ENCODE results near the gene METTL24.

Gene METTL24

GRCh38 chr6:110326057-110326456, 32.1 kb downstream of the METTL24 start:
- Histone ChIP-seq H3K9me3 (no peaks in the 10 kb centered on the region), H3K27me3 (no peaks in the 10 kb centered on the region), H3K36me3 (no peaks in the 10 kb centered on the region), H3K4me3 (ENCODE audit: low read depth in 1 of 2, low read length in 1 of 2) (no peak overlapping the region), H3K4me1 (ENCODE audit: control insufficient read depth in 1 of 2, insufficient read depth in 1 of 2, low read depth in 1 of 2, low read length in 1 of 2) (no peaks in the 10 kb centered on the region), H3K27ac (no peak overlapping the region)
- TF ChIP-seq, protein P1, sequence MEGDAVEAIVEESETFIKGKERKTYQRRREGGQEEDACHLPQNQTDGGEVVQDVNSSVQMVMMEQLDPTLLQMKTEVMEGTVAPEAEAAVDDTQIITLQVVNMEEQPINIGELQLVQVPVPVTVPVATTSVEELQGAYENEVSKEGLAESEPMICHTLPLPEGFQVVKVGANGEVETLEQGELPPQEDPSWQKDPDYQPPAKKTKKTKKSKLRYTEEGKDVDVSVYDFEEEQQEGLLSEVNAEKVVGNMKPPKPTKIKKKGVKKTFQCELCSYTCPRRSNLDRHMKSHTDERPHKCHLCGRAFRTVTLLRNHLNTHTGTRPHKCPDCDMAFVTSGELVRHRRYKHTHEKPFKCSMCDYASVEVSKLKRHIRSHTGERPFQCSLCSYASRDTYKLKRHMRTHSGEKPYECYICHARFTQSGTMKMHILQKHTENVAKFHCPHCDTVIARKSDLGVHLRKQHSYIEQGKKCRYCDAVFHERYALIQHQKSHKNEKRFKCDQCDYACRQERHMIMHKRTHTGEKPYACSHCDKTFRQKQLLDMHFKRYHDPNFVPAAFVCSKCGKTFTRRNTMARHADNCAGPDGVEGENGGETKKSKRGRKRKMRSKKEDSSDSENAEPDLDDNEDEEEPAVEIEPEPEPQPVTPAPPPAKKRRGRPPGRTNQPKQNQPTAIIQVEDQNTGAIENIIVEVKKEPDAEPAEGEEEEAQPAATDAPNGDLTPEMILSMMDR (IDR thresholded peaks at IDR 0.05): no peak

DNA sequence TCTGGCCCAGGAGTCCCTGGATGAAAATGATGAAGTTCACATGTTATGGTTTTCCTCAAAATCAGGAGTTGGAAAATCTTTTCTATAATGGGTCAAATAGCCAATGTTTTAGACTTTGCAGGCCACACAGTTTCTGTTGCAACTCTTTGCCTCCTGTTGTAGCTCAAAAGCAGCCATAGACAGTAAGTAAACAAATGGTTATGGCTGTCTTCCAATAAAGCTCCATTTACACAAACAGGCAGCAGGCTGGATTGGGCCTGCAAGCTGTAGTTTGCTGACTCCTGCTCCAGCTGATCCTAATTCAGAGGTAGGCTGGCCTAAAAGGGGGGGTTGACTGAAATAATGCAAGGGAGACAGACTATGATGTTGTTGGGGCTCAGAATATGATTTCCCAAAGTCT, 33.0 kb downstream of the METTL24 start:
- Histone ChIP-seq H3K4me3 (ENCODE audit: low read depth in 1 of 2, low read length in 1 of 2) (no peak overlapping the region), H3K27ac (no peak overlapping the region), H3K4me1 (ENCODE audit: control insufficient read depth in 1 of 2, insufficient read depth in 1 of 2, low read depth in 1 of 2, low read length in 1 of 2) (no peaks in the 10 kb centered on the region), H3K36me3 (no peaks in the 10 kb centered on the region), H3K9me3 (no peaks in the 10 kb centered on the region), H3K27me3 (no peaks in the 10 kb centered on the region)
- TF ChIP-seq, protein P1 (IDR thresholded peaks at IDR 0.05): no peak

DNA sequence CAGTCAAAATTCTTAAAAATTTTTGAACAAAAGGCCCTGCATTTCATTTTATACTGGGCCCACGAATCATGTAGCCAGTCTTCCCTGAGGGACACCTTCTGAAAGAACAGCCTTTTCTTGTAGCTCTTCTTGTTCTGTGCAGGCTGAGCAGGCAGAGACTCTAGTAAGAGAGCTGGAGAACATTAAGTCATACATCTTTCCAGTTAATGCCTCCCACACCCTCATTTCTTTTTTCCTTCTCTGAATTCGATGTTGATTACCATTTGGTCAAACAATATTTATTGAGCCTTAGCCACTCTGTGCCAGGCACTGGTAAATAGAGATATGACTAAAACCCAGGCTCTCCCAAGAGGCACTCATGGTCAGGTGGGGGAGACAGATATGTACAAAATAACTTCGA, 33.6 kb downstream of the METTL24 start:
- H3K27me3 ChIP-seq: no peaks in the 10 kb centered on the region
- no peaks in the 10 kb centered on the region for H3K4me1 ChIP-seq (ENCODE audit: control insufficient read depth in 1 of 2, insufficient read depth in 1 of 2, low read depth in 1 of 2, low read length in 1 of 2)
- TF ChIP-seq, protein P1 (IDR thresholded peaks at IDR 0.05): no peak
- no peak overlapping the region for H3K27ac ChIP-seq
- H3K36me3 ChIP-seq: no peaks in the 10 kb centered on the region
- H3K4me3 ChIP-seq (ENCODE audit: low read depth in 1 of 2, low read length in 1 of 2): no peak overlapping the region
- no peaks in the 10 kb centered on the region for H3K9me3 ChIP-seq

DNA sequence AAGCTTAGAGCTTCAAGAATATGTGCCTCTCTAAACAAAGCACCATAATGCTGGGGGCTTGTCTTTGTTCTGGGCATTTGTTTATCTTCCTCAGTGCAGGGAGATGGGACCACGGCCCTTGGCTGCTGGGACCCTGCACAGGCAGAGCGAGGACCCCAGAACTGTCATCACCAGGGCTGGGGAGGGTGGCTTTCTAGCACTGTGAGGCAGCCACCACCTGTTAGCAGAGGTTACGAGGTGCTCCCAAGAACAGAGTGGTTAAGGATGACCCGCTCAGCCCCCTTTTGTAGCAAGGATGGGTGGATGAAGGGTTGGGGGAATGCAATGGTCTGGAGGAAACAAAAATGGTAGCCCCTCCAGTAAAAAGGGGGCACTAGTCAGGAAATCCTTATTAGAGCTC, 34.9 kb downstream of the METTL24 start:
- Histone ChIP-seq H3K4me1 (ENCODE audit: control insufficient read depth in 1 of 2, insufficient read depth in 1 of 2, low read depth in 1 of 2, low read length in 1 of 2) (no peaks in the 10 kb centered on the region), H3K4me3 (ENCODE audit: low read depth in 1 of 2, low read length in 1 of 2) (no peak overlapping the region), H3K9me3 (no peaks in the 10 kb centered on the region), H3K36me3 (no peaks in the 10 kb centered on the region), H3K27me3 (no peaks in the 10 kb centered on the region), H3K27ac (no peak overlapping the region)
- TF ChIP-seq, protein P1 (IDR thresholded peaks at IDR 0.05): no peak

DNA sequence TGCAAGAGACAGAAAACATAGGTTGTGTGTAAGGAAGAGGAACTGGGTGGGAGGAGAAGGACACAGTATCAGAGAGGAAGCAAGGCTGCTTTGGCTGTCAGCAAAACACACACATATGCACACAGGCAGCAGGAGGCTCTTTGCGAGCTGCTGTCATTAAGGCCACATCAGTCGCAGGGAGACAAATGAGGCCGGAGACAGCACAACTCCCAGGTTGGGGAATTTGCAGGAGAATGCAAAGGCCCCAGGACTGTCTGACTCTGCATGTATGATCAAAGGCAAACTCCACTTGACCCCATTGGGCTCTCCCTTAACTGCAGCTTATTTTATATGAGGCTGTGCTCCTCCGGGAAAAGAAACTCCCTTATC, 35.3 kb downstream of the METTL24 start:
- TF ChIP-seq, protein P1 (IDR thresholded peaks at IDR 0.05): no peak
- H3K9me3 ChIP-seq: no peaks in the 10 kb centered on the region
- H3K4me3 ChIP-seq (ENCODE audit: low read depth in 1 of 2, low read length in 1 of 2): no peak overlapping the region
- no peak overlapping the region for H3K27ac ChIP-seq
- no peaks in the 10 kb centered on the region for H3K4me1 ChIP-seq (ENCODE audit: control insufficient read depth in 1 of 2, insufficient read depth in 1 of 2, low read depth in 1 of 2, low read length in 1 of 2)
- H3K27me3 ChIP-seq: no peaks in the 10 kb centered on the region
- no peaks in the 10 kb centered on the region for H3K36me3 ChIP-seq
